HG02852 (cell line): ENCODE data around the gene KCNJ12.

Experiments used
- ATAC-seq: cut with Tn5 transposase; IDR thresholded peaks from one replicate; pipeline ENCODE4 v1.9.1; 2021; ENCODE audit warnings: mild to moderate bottlenecking, moderate library complexity; ENCODE audit not compliant: unreplicated experiment

KCNJ12 gene

GRCh38 chr17:21363776-21364642 is 12.1 kb upstream of the KCNJ12 start:
- ATAC-seq = no peak

GRCh38 chr17:21365016-21365415 is 11.1 kb upstream of the KCNJ12 start:
- ATAC-seq = no peak

GRCh38 chr17:21368545-21369246 is 7.5 kb upstream of the KCNJ12 start:
- ATAC-seq = no peak

GRCh38 chr17:21369395-21369794 is 6.8 kb upstream of the KCNJ12 start:
- no peak for ATAC-seq

- no peak for ATAC-seq
These were observed 5.7 kb upstream of the KCNJ12 start for GRCh38 chr17:21370430-21370829.

GRCh38 chr17:21371511-21372081 is 4.6 kb upstream of the KCNJ12 start:
- no peak for ATAC-seq

GRCh38 chr17:21372256-21372954 is 3.8 kb upstream of the KCNJ12 start:
- no peak for ATAC-seq

- ATAC-seq = no peak
These were observed 3.1 kb upstream of the KCNJ12 start for GRCh38 chr17:21373036-21373435.

- ATAC-seq = no peak
These were observed 2.3 kb upstream of the KCNJ12 start for GRCh38 chr17:21373696-21374440.

- ATAC-seq = no peak
These were observed 1.6 kb upstream of the KCNJ12 start for GRCh38 chr17:21374441-21375161.

GRCh38 chr17:21375162-21375560 is 996 bp upstream of the KCNJ12 start:
- ATAC-seq = no peak

GRCh38 chr17:21375757-21376080 is 438 bp upstream of the KCNJ12 start:
- no peak for ATAC-seq

GRCh38 chr17:21376759-21377690 is 868 bp downstream of the KCNJ12 start:
- no peak for ATAC-seq

- no peak for ATAC-seq
These were observed 1.7 kb downstream of the KCNJ12 start for GRCh38 chr17:21377705-21378396.

- no peak for ATAC-seq
These were observed 2.4 kb downstream of the KCNJ12 start for GRCh38 chr17:21378553-21378952.

- ATAC-seq = no peak
These were observed 3.0 kb downstream of the KCNJ12 start for GRCh38 chr17:21379080-21379711.

GRCh38 chr17:21380659-21381058 is 4.5 kb downstream of the KCNJ12 start:
- ATAC-seq = no peak
